ENCODE measurements around the gene CLEC6A.
"Not testable (repeated sequence)": the region's sequence is repeated elsewhere in the genome, so short reads cannot be mapped to it uniquely, and the experiment has no call there.

Gene CLEC6A

DNA sequence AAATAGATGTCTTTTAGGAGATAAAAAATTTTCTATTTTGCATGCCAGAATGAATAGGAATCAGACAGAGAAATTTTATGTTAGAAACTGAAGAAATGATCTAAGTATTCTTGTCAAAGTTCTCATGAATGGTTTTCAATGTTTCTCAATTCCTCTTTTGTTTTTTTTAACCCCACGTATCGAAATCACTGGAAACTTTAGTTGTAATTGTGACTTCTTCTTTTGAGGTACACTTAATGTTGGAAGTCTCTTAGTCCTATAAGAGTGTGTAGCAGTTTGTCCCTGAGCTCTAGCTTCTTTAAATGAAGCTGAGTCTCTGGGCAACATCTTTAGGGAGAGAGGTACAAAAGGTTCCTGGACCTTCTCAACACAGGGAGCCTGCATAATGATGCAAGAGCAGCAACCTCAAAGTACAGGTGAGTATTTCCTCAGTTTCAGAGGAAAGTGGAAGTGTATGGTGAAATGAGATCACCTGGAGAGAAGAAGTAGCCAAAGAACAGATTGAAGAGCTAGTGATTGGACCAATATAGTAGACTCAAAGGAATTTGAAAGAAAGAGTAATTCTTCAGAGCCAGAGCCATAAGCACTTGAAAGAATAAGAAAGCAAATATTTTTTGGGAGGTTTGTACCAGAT is at the start of gene CLEC6A:
Gene CLEC6A (plus strand): TSS at position 236 of the 634 bp plus-strand sequence. CDS start 150 bp downstream, at position 386.
- no peak for DNase-seq (ENCODE audit: low read depth in 2 of 2, low spot score in 1 of 2)

- peak in 1 of 2 donors; percentile 21 for DNase-seq (ENCODE audit: low read depth in 2 of 2, low spot score in 1 of 2)
Observed at GRCh38 chr12:8419576-8419975, 36.2 kb upstream of the CLEC6A start.

- no peak for DNase-seq (ENCODE audit: low read depth in 2 of 2, low spot score in 1 of 2)
Observed at GRCh38 chr12:8420506-8420905, 35.3 kb upstream of the CLEC6A start.

DNA sequence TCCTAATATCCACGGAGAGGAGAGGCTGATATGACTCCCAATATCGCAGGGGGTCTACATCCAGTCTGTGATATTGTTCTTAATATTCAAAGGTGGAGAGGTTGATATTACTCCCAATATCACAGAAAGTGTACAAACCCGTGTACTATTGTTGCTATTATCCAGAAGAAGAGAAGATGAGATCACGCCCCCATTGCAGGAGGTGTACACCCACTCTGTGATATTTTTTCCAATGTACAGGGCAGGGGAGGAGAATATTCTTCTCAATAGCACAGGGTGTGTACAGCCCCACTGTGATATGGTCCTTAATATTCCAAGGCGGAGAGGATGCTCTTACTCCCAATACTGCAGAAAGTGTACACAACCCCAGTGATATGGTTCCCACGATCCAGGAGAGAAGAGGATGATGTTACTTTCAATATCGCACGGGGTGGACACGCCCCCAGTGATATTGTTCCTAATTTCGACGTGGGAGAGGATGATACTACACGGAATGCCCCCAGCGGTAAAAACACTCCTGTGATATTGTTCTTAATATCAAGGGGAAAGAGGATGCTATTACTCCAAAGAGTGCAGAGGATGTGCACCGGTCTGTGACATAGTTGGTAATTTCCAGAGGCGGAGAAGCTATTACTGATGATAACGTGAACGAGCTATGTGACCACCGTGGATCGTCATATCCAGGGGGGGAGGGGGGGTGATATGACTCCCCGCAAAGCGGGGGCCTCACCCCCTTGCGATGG is 11.1 kb upstream of the CLEC6A start:
- DNase-seq (ENCODE audit: low read depth in 2 of 2, low spot score in 1 of 2) = not testable (repeated sequence)

DNA sequence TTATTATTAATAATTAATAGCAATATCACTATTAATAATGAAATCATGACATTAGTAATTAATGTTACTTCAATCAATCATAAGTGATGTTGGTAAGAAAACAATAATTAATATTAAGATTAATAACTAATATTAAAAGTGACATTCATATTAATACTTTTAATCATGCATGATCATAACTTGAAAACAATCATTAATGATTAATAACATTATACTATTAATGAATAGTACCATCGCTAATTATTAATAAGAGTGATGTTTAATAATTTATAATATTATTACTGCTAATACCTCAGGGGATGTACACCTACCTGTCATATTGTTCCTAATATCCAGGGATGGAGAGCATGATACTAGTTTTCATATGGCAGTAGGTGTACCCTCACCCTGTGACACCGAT is 10.0 kb upstream of the CLEC6A start:
- no peak for DNase-seq (ENCODE audit: low read depth in 2 of 2, low spot score in 1 of 2)

DNA sequence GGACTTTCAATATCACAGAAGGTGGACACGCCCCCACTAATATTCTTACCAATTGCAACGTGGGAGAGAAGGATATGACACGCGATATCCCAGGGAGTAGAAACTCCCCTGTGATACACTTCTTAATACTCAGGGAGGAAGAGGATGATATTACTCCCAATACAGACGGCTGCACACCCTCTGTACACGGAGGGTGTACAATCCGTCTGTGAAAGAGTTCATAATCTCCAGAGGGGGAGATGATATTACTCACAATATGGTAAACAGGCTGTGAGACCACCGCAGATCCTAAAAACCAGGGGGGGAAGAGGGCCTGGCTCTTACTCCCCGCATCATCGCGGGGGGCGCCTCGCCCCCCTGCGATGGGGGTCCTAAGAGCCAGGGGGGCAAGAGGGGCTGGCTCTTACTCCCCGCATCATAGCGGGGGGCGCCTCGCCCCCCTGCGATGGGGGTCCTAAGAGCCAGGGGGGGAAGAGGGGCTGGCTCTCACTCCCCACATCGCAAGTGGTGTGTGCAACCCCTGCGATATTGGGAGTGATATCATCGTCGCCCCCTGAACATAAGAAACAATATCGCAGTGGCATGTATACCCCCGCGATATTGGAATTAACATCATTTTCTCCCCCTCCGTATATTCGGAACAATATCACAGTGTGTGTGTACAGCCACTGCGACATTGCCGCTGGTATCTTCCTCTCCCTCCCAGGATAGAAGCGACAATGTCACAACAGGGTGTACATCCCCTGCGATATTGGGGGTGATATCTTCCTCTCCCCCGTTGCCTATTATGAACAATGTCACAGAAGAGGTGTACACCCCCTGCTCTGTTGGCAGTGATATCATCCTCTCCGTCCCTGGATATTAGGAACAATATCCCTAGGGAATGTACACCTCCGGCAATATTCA is 8.9 kb upstream of the CLEC6A start:
- DNase-seq (ENCODE audit: low read depth in 2 of 2, low spot score in 1 of 2) = no peak

- DNase-seq (ENCODE audit: low read depth in 2 of 2, low spot score in 1 of 2) = no peak
Observed at GRCh38 chr12:8449355-8449859, 6.4 kb upstream of the CLEC6A start.

- DNase-seq (ENCODE audit: low read depth in 2 of 2, low spot score in 1 of 2) = no peak
Observed at GRCh38 chr12:8452036-8452435, 3.7 kb upstream of the CLEC6A start.

DNA sequence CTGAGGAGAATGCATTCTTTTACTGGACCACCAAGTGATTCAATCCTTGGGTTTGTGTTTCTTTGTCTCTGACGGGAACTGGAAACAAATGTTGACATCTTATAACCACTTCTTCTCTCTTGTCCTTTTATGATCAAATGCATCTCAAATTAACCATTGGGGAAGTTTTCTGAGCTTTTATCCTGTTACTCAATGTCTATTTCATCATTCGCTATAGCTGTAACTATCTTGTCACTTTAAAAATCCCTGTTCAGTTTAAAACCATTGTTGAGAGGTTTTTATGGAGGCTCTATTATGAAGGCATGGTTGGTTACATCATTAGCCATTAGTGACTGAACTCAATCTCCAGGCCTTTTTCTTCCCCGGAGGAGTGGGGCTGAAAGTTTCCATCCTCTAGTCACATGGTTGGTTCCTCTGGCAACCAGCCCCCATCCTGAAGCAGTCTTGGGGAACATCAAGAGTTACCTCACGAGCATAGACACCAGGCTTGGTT is 2.7 kb upstream of the CLEC6A start:
- DNase-seq (ENCODE audit: low read depth in 2 of 2, low spot score in 1 of 2) = no peak

DNA sequence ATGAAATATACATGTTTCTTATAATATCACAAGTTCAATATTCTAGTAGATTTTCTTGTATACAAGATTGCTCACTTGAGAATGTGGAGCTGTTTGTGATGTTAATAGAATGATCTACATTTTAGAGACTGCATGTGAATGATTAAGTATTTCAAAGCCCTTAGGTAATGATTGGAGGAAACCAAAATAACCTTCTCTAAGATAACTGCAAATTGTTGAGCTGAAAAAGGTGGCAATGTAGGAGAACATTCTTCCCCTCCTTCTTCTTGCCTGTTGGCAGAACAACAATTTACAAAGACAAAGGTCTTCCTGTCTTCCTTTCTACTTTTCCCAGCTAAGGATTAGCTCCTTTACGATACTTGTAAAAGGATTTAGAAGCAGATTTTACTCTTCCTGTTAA is 2.0 kb upstream of the CLEC6A start:
- no peak for DNase-seq (ENCODE audit: low read depth in 2 of 2, low spot score in 1 of 2)

DNA sequence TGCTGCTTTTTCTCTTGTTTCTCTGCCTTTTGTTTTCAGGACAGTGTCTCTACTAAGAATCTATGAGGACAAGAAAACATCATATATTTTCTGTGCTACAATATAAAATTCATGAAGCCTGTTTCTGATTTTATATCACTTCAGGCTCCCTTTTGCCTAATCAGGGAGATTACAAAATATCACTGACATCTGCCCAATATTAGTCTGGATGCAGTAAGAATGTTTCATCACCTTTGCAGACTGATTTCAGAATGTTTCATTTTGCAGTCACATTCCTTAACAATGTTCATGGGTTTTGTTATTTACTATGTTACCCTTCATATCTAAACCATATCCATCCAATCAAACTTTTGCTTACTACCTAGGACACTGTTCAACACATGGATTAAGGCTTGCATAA is 491 bp upstream of the CLEC6A start:
- DNase-seq (ENCODE audit: low read depth in 2 of 2, low spot score in 1 of 2) = no peak

DNA sequence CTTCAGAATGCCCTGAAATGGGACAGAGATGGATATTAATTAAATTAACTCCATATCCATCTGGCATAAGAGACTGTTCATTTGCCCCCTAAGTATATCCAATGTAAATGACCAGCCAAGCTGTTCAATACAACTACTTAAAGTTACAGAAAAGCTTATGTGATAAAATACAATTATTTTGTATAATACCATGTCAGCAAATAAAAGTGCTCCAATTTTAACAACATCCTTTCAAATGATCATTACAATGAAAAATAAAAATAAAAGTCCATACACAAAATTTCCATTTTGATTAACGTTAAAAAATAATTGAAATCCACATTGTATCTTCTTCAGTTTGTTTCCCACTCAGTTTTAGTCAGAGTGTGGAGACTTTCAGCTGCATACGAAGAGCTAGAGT is 5.7 kb downstream of the CLEC6A start:
- DNase-seq (ENCODE audit: low read depth in 2 of 2, low spot score in 1 of 2) = no peak

GRCh38 chr12:8465301-8465996 is 9.7 kb downstream of the CLEC6A start:
- DNase-seq (ENCODE audit: low read depth in 2 of 2, low spot score in 1 of 2) = no peak

GRCh38 chr12:8466241-8466640 is 10.5 kb downstream of the CLEC6A start:
- DNase-seq (ENCODE audit: low read depth in 2 of 2, low spot score in 1 of 2) = no peak

GRCh38 chr12:8471090-8471489 is 15.3 kb downstream of the CLEC6A start:
- DNase-seq (ENCODE audit: low read depth in 2 of 2, low spot score in 1 of 2) = no peak

GRCh38 chr12:8475508-8476203 is 19.9 kb downstream of the CLEC6A start:
- no peak for DNase-seq (ENCODE audit: low read depth in 2 of 2, low spot score in 1 of 2)

GRCh38 chr12:8482571-8483061 is 26.9 kb downstream of the CLEC6A start:
- no peak for DNase-seq (ENCODE audit: low read depth in 2 of 2, low spot score in 1 of 2)

DNA sequence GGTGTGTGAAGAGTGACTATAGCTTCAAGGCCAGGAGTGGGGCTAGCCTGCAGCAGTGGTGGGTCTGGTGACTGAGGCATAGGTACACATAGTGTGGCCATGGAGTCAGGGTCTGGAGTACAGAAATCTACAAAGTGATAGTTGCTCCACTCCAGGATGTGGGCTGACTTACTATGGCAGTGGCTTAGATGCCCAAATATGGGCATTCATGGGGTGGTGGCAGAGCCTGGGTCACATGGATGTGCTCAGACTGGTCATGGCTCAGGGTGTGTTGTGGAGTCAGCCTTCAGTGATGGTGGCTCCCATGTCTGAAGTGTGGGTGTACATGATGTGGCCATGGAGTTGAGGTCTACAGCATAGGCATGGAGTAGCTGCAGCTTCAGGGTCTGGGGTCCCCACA is 27.3 kb downstream of the CLEC6A start:
- DNase-seq (ENCODE audit: low read depth in 2 of 2, low spot score in 1 of 2) = no peak

GRCh38 chr12:8491646-8492530 is 36.1 kb downstream of the CLEC6A start:
- DNase-seq (ENCODE audit: low read depth in 2 of 2, low spot score in 1 of 2) = no peak
